Measurements from ENCODE around the gene SMAD9. TPM values are rescaled to one million over a fixed set of nuclear protein-coding genes. Genes with fewer than 3 reads are reported as not detected.

The SMAD9 gene
- total and polyA plus RNA-seq, 2 of the 8 experiments (the other 6 are each of a cell fraction or from before 2014, with no cell fraction given), result 0.45 to 1.0 TPM

DNA sequence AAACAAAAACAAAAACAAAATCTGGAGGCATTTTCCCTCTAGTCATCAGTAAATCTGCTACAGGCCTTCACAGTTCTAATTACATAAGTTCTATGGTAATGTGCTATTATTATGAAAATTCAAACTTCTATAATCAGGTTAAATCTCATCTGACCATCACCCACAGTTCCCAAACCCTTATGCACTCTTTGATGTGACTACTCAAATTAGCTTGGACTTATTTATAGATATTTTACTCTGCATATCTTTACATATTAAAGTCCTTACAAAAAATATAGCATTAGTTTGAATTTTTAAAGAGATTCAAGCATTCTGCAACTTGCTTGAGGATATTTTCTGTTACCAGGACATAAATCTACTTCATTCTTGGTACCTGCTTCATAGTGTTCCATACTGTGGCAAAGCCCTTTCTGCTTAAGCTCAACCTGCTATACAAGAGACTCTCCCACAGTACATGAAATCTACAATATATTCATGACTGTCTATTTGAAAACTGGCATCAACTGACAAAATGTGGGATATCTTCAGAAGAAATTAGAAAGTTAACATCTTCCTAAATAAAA lies 22.9 kb downstream of the SMAD9 start (continued):
- TF ChIP-seq, protein P1, sequence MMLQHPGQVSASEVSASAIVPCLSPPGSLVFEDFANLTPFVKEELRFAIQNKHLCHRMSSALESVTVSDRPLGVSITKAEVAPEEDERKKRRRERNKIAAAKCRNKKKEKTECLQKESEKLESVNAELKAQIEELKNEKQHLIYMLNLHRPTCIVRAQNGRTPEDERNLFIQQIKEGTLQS (IDR thresholded peaks at IDR 0.05; ENCODE audit: insufficient read depth, low read depth, low read length), result no peak
- no peak for TF ChIP-seq POLR2A (IDR thresholded peaks at IDR 0.05; ENCODE audit: control extremely low read depth in 1 of 2, low read depth in 2 of 2, low read length in 2 of 2)
